ENCODE data around the gene KCNMA1. TPM values are rescaled to one million over a fixed set of nuclear protein-coding genes. Genes with fewer than 3 reads are reported as not detected.

The KCNMA1 gene
- total RNA-seq, 1 donor from 2014 or later: not detected

GRCh38 chr10:77091597-77092165 lies 545.9 kb downstream of the KCNMA1 start:
- DNase-seq (ENCODE audit: low read depth in 2 of 2): no peak

DNA sequence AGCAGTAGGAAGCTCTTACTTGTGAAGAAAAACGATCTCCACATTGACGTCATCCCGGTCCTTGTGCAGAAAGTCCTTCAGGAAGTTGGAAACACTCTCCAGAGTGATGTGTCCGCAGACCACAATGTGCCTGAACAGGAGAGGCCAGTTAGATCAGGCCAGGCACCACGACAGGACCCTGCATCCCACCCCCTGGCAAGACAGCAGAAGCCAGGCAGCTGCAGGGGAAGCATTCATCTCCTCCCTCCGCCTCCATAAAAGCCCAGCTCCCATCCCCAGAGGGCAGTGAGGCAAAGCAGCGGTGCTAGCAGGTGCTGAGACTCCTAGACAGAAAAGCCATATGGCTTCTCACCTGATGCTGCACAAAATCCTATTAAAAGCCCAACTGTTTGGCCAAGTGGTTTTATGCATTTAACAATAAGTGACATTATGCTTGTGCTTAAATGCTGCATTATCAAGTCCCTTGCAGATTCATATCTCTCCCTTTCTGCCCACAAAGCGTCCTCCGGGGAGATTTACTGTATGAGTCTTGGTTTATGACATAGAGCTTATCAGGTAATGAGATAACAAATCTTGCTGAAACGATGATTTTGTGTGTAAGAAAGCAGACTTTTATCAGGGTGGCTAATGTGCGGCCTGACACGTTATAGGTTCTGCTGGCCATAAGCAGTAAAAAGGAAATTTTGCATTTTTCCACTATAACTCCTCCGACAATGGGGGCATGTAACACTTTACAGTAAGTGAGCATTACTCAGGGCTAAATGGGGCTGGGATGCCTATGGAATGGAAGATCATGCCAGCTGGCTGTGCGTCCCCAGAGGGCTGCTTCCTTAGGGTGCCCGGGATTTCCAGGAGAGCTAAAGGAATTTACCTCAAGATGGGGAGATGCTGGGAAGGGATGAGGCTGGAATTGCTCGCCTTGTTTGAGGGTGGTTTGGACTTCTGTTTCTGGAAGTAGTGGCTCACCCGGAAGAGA lies 546.9 kb downstream of the KCNMA1 start:
- DNase-seq (ENCODE audit: low read depth in 2 of 2): no peak

GRCh38 chr10:77087366-77087765 lies 550.2 kb downstream of the KCNMA1 start:
- no peak for DNase-seq (ENCODE audit: low read depth in 2 of 2)

- DNase-seq (ENCODE audit: low read depth in 2 of 2): no peak
These were observed 551.5 kb downstream of the KCNMA1 start for GRCh38 chr10:77086081-77086480.

DNA sequence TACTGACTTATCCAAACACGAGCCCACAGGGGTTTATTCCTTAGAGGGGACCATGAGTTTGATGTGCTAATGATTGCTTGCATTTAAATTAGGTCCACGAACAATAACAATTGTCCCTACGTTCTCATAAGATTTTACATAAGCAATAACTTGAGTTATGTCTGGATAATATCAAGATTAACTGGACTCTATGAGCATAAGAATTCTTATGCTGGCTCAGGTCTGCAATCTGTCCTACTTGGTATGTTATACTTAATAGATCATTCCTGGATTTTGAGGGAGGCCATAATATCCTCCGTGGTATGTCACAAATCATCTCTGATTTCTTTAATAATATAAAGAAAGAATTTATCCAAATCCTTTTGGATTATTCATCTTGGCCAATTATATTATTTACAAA lies 552.3 kb downstream of the KCNMA1 start:
- DNase-seq (ENCODE audit: low read depth in 2 of 2): no peak

- DNase-seq (ENCODE audit: low read depth in 2 of 2): no peak
These were observed 553.0 kb downstream of the KCNMA1 start for GRCh38 chr10:77084431-77085144.

- DNase-seq (ENCODE audit: low read depth in 2 of 2): no peak
These were observed 554.9 kb downstream of the KCNMA1 start for GRCh38 chr10:77082601-77083252.

- DNase-seq (ENCODE audit: low read depth in 2 of 2): no peak
These were observed 556.1 kb downstream of the KCNMA1 start for GRCh38 chr10:77081481-77081891.

DNA sequence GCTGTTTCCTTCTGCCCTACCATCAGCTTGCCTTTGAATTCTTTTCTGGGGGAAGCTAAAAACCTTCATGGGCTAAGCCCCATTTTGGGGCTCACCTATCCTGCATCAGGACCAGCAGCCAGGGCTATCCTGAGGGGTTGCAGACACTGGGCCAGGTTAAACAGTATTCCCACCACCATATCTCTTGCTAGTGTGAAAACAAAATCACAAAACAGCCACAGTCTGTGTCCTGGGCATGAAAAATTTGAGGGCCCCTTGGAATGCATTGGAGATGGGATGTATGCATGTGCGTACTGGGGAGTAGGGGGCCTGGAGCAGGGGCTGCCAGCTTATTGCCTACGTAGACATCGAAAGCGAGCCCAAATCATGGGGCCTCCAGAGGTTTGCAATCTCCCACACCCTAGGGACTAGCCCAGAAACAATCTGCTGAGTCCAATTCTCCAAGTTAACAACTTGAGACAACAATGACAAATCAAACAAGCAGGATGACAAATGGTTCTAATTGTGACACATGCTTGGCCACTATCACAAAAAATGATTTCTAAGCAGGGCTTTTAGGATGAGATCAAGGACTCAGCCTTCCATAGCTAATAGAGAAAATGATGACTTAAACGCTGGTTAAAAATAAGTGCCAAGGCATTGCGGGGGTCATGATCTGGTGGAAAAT lies 557.1 kb downstream of the KCNMA1 start:
- DNase-seq (ENCODE audit: low read depth in 2 of 2): no peak

DNA sequence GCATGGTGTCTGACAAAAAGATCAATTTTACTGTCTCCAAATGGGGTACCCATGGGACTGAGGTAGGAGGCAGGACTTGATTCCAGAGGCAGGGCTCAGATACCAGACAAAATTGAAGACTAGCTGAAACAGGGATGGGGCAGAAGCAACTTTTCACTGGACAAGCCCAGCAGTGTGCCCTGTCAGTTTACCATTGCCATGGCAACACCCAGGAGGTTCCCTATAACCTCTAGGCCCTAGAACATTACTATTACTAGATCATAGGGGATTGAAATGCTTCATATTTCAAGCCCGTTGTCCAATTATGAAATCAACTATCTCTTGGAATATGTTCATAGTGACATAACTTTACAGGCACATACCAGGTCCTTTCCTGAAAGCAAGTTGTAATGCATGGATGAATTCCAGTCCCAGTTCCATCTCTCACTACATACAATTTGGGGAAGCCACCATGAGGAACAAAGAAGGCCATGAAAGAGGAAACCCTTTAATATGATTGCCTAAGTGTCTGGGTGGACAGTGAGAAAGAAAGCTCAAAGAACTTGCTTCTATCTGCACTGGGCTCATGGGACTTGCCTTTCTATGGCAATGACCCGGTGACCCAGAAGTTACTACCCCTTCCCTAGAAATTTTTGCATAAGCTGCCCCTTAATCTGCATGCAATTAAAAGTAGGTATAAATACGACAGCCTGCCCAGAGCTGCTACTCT lies 557.9 kb downstream of the KCNMA1 start:
- no peak for DNase-seq (ENCODE audit: low read depth in 2 of 2)

GRCh38 chr10:77077316-77077945 lies 560.2 kb downstream of the KCNMA1 start:
- DNase-seq (ENCODE audit: low read depth in 2 of 2): no peak

GRCh38 chr10:77075926-77076325 lies 561.7 kb downstream of the KCNMA1 start:
- DNase-seq (ENCODE audit: low read depth in 2 of 2): no peak

DNA sequence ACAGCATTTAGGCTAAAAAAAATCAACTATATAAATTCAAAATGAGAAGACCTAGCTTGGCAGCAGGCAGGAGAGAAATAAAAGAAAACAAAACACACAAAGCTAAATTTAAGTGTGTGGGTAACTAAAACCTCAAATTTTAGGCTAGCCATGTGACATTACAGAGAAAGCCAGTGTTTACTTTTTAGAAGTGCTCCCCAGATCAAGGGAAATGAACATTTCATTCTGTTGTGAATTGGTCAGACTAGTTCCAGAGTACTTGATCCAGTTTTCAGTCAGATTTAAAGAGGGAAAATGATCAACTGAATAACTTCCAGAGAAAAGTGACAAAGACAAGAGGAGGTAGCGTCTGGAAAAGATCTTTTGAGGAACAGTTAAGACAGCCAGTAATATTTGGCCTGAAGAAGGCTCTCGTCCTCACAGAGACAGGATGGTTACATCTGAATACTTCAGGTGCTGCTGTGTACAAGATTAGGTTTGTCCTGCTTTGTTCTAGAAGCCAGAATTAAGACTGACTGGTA lies 563.4 kb downstream of the KCNMA1 start:
- DNase-seq (ENCODE audit: low read depth in 2 of 2): no peak

DNA sequence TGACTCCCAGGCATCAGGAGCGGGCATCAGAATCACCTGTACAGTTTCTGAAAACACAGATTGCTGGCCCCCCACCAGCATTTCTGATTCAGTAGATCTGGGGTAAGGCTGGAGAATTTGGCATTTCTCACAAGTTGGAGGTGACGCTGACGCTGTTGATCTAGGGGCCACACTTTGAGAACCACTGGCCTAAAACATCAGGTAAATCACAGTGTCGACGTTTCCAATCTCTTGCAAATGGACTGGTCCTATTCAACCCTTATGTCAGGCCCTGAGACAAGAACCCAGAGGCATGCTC lies 564.0 kb downstream of the KCNMA1 start:
- no peak for DNase-seq (ENCODE audit: low read depth in 2 of 2)

- no peak for DNase-seq (ENCODE audit: low read depth in 2 of 2)
These were observed 564.6 kb downstream of the KCNMA1 start for GRCh38 chr10:77072836-77073662.

GRCh38 chr10:77072361-77072835 lies 565.2 kb downstream of the KCNMA1 start:
- DNase-seq (ENCODE audit: low read depth in 2 of 2): no peak

DNA sequence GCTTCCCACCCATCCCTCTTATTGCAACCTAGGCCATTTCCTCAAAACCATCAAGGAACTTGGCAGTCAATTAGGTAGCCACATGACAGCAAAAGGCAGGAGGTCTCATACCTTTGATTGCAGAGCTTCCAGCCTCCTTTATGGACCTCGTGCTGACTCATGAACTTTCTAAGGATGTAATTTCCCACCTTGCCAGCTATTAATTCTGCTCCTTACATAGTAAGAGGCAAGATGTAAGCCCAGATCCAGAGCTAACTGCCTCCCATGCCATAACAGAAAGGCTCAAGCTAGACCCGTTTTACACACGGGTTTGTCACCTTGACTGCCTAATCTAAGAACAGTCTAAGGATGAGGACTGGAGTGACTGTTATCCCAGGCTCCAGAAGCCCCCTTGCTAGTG lies 565.7 kb downstream of the KCNMA1 start:
- no peak for DNase-seq (ENCODE audit: low read depth in 2 of 2)

DNA sequence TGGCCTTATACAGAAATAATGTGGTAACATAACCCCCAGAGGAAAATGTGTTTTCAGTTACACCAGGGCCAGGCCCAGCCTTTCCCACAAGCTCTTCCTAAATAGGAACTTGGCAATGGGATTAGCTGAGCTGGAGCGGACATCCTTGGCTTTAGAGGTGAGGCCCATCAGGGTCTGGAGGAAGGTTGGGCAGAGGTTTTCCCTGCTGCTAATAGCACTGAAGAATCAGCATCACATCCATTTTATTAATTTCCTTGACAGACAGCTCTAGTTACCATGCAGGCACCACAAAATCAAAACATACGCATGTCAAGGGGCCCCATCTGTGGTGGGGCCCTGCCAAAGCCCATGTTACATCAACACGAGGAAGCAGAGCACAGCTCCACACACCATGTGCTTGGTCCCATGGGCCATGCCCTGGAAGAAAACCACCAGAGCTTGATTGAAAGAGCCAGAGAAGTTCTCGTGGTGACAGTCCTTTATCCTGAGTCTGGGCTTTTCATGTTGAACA lies 566.6 kb downstream of the KCNMA1 start:
- no peak for DNase-seq (ENCODE audit: low read depth in 2 of 2)

DNA sequence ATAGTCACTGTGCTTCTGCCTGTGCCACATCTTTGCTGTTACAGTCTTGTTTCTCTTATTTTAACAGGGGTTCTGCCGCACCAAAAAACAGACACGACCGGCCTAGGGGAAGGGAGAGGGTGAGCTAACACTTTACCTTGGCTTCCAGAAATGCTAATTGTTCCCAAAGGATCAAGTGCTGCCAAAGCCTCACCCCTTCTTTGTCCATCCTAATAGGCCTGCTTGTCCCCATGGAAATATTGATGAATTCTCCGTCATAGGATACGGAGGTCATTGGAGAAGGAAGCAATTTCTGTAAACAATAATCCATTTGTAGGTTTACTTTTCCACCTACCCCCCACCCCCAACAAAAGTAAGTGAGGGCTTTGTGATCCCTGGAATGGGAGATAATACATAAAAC lies 567.3 kb downstream of the KCNMA1 start:
- no peak for DNase-seq (ENCODE audit: low read depth in 2 of 2)

Data from lung microvascular endothelial cell (primary cell).